CD4-positive, CD25-positive, alpha-beta regulatory T cell (primary cell): ENCODE results near the gene SLC4A5. TPM values are rescaled to one million over a fixed set of nuclear protein-coding genes. Genes with fewer than 3 reads are reported as not detected.

ENCODE experiments used
- ATAC-seq, 2 donors: fragments of 150-1000 bp; cut with Tn5 transposase; one replicate each; pipeline ENCODE4 v1.10.0; 2021; ENCODE audit warnings: low read depth in 2 of 2, moderate number of reproducible peaks in 2 of 2, moderate library complexity in 1 of 2
- DNase-seq, 3 donors: peaks; one replicate each; pipeline versions ENCODE4 v3.0.0 to v3.0.0-alpha.2; 2012 to 2022; ENCODE audit warnings: mixed read lengths in 1 of 3
- H3K27ac ChIP-seq: one replicate; pipeline ENCODE4 v1.7.0; 2013; ENCODE audit warnings: mild to moderate bottlenecking, low read length; ENCODE audit not compliant: insufficient read depth, poor library complexity, severe bottlenecking
- H3K27me3 ChIP-seq: one replicate; pipeline ENCODE4 v1.7.0; 2013; ENCODE audit warnings: low read length; ENCODE audit not compliant: control insufficient read depth, insufficient read depth
- H3K36me3 ChIP-seq: one replicate; pipeline ENCODE4 v1.7.0; 2013; ENCODE audit warnings: mild to moderate bottlenecking, low read length, moderate library complexity; ENCODE audit not compliant: control insufficient read depth, insufficient read depth
- H3K4me1 ChIP-seq: 2 replicates; pipeline ENCODE4 v1.7.0; 2013; ENCODE audit warnings: mild to moderate bottlenecking, low read length; ENCODE audit not compliant: insufficient read depth, control insufficient read depth, poor library complexity, severe bottlenecking
- H3K4me3 ChIP-seq: one replicate; pipeline ENCODE4 v1.7.0; 2013; ENCODE audit warnings: low read depth, mild to moderate bottlenecking, low read length, moderate library complexity
- H3K9me3 ChIP-seq, 2 experiments: 1 replicate in 1 of 2; 2 replicates in 1 of 2; pipeline ENCODE4 v1.7.0; 2013; ENCODE audit warnings: low read length in 2 of 2, mild to moderate bottlenecking in 1 of 2, moderate library complexity in 1 of 2; ENCODE audit not compliant: control insufficient read depth in 2 of 2
- H3K27ac Mint-ChIP-seq, 3 donors: one replicate each; pipeline ENCODE4 v1.8.0; 2020 to 2022; ENCODE audit warnings: mild to moderate bottlenecking in 3 of 3, mixed read lengths in 3 of 3, moderate library complexity in 2 of 3
- H3K27me3 Mint-ChIP-seq: one replicate; pipeline ENCODE4 v1.8.0; 2022; ENCODE audit warnings: mild to moderate bottlenecking, mixed read lengths
- H3K36me3 Mint-ChIP-seq: one replicate; pipeline ENCODE4 v1.8.0; 2020; ENCODE audit warnings: mixed read lengths
- H3K4me1 Mint-ChIP-seq, 4 donors: one replicate each; pipeline ENCODE4 v1.8.0; 2020 to 2022; ENCODE audit warnings: mixed read lengths in 4 of 4, mild to moderate bottlenecking in 1 of 4
- H3K4me3 Mint-ChIP-seq, 4 donors: one replicate each; pipeline ENCODE4 v1.8.0; 2020 to 2022; ENCODE audit warnings: mild to moderate bottlenecking in 4 of 4, mixed read lengths in 4 of 4, moderate library complexity in 3 of 4
- H3K9me3 Mint-ChIP-seq, 7 donors: one replicate each; pipeline ENCODE4 v1.8.0; 2020 to 2022; ENCODE audit warnings: mixed read lengths in 7 of 7, mild to moderate bottlenecking in 3 of 7, moderate library complexity in 2 of 7
- polyA plus RNA-seq, 4 donors: library from polyadenylated mRNA; unstranded; fragments of 300-500 nt; fragmentation: Illumina TruSeq; gene quantifications; one replicate each; pipeline ENCODE4 v1.2.3, GENCODE V29; 2021
- total RNA-seq: library from RNA; stranded (reverse); gene quantifications from one replicate; pipeline ENCODE4 v1.2.3, GENCODE V29; 2022

The SLC4A5 gene
- total and polyA plus RNA-seq, 5 donors from 2014 or later: 0.30 to 12.7 (median 0.85) TPM

DNA sequence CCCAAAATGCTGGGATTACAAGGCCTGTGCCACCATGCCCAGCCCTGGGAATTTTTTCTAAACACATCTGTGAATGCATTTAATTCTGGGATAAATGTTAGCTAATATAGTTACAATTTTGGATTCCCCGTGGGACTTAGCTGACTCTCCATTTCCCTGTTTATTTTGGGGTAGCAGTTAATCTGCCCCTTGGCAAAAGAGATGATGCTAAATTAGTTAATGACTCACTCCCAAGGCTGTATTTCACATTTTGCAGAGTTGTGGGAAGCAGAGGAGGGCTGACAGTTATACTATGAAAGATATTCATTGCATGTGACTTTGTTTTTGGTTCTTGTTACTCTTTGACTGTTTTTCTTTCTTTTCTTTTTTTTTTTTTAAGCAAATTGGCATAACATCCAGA, 141.6 kb downstream of the SLC4A5 start:
- Mint-ChIP-seq H3K27ac (peak overlapping the region in 2 of 3 donors; percentile 39 to 43), H3K27me3 (no peaks in the 10 kb centered on the region), H3K4me1 (peaks cover 43 to 73% (median 60%) of the 10 kb centered on the region in 4 donors), H3K4me3 (peak overlapping the region; percentile 1 to 97 (median 64)), H3K9me3 (no peaks in the 10 kb centered on the region), H3K36me3 (peaks cover 8% of the 10 kb centered on the region)
- Histone ChIP-seq H3K4me1 (peaks cover 42% of the 10 kb centered on the region), H3K36me3 (no peaks in the 10 kb centered on the region), H3K27ac (peak overlapping the region; percentile 14), H3K9me3 (no peaks in the 10 kb centered on the region), H3K4me3 (peak overlapping the region; percentile 1), H3K27me3 (no peaks in the 10 kb centered on the region)
- ATAC-seq: no peak
- DNase-seq: no peak

DNA sequence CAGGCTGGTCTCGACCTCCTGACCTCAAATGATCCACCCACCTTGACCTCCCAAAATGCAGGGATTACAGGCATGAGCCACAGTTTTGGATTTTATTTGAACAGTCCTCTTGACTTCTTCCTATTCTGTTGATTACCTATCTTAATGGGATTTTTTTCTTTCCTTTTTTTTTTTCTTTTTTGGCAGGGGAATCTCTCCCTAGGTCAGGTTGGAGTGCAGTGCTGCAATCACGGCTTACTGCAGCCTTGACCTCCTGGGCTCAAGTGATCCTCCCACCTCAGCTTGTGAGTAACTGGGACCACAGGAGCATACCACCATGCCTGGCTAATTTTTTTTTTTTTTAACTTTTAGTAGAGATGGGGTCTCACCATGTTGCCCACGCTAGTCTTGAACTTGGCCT, 142.0 kb downstream of the SLC4A5 start:
- no peak for ATAC-seq
- Histone ChIP-seq H3K27me3 (no peaks in the 10 kb centered on the region), H3K4me3 (no peak overlapping the region), H3K36me3 (no peaks in the 10 kb centered on the region), H3K4me1 (peaks cover 38% of the 10 kb centered on the region), H3K9me3 (no peaks in the 10 kb centered on the region), H3K27ac (no peak overlapping the region)
- H3K4me3 Mint-ChIP-seq: peak overlapping the region in 3 of 4 donors; percentile 66 to 97 (median 88)
- peaks cover 8% of the 10 kb centered on the region for H3K36me3 Mint-ChIP-seq
- peak overlapping the region in 2 of 3 donors; percentile 39 to 43 for H3K27ac Mint-ChIP-seq
- H3K4me1 Mint-ChIP-seq: peaks cover 41 to 69% (median 56%) of the 10 kb centered on the region in 4 donors
- no peaks in the 10 kb centered on the region for H3K9me3 Mint-ChIP-seq
- no peak for DNase-seq
- no peaks in the 10 kb centered on the region for H3K27me3 Mint-ChIP-seq

DNA sequence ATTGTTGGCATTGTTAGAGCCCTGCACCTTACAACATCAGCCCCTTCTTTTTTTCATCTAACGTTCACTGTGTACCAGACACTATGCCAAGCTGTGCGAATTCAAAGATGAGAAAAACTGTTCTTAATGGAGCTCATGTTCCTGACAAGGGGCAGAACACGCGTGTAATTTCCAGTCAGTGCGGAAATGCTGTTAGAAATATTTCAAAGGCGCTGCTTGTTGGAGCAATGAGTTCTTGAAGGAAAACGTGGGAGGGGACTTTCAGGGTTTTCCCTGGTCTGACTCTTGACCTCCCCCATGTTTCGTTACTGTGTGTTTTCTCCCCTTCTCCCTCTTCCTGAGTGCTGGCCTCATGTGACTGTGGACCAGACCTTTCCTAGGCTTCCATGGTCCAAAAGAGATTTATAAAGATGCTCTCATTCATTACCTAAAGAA, 143.3 kb downstream of the SLC4A5 start:
- peaks cover 1% of the 10 kb centered on the region for H3K27me3 Mint-ChIP-seq
- H3K9me3 Mint-ChIP-seq: no peaks in the 10 kb centered on the region
- Histone ChIP-seq H3K36me3 (no peaks in the 10 kb centered on the region), H3K4me3 (peak overlapping the region; percentile 93), H3K9me3 (no peaks in the 10 kb centered on the region), H3K4me1 (peaks cover 25% of the 10 kb centered on the region), H3K27me3 (no peaks in the 10 kb centered on the region), H3K27ac (peak overlapping the region; percentile 90)
- no peak for ATAC-seq
- peak overlapping the region; percentile 93 to 98 (median 95) for H3K27ac Mint-ChIP-seq
- H3K4me3 Mint-ChIP-seq: peak overlapping the region; percentile 88 to 98 (median 97)
- peaks cover 28 to 56% (median 43%) of the 10 kb centered on the region in 4 donors for H3K4me1 Mint-ChIP-seq
- peaks cover 8% of the 10 kb centered on the region for H3K36me3 Mint-ChIP-seq
- no peak for DNase-seq

DNA sequence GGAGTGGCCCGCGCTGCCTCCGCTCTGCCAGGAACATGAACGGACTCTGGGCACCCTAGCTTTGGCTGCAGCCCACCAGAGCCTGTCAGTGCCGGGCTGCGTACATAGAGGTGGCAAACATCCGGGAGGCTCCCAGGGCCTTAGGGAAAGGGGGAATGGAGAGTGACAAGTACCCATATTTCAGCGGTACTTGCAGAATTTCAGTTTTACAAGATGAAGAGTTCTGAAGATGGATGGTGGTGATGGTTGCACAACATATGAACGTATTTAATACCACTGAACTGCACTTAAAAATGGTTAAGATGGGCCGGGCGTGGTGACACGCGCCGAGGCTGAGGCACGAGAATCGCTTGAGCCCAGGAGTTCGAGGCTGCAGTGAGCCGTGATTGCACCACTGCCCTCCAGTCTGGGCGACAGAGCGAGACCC, 143.9 kb downstream of the SLC4A5 start:
- peaks cover 5% of the 10 kb centered on the region for H3K36me3 Mint-ChIP-seq
- H3K9me3 Mint-ChIP-seq: no peaks in the 10 kb centered on the region
- Histone ChIP-seq H3K4me1 (peaks cover 24% of the 10 kb centered on the region), H3K4me3 (peak overlapping the region; percentile 93), H3K36me3 (no peaks in the 10 kb centered on the region), H3K27ac (peak overlapping the region; percentile 90), H3K27me3 (no peaks in the 10 kb centered on the region), H3K9me3 (no peaks in the 10 kb centered on the region)
- H3K27ac Mint-ChIP-seq: peak overlapping the region; percentile 93 to 98 (median 95)
- peaks cover 7% of the 10 kb centered on the region for H3K27me3 Mint-ChIP-seq
- H3K4me1 Mint-ChIP-seq: peaks cover 28 to 50% (median 39%) of the 10 kb centered on the region in 4 donors
- ATAC-seq (no peak), DNase-seq (no peak)
- peak overlapping the region; percentile 88 to 98 (median 97) for H3K4me3 Mint-ChIP-seq

DNA sequence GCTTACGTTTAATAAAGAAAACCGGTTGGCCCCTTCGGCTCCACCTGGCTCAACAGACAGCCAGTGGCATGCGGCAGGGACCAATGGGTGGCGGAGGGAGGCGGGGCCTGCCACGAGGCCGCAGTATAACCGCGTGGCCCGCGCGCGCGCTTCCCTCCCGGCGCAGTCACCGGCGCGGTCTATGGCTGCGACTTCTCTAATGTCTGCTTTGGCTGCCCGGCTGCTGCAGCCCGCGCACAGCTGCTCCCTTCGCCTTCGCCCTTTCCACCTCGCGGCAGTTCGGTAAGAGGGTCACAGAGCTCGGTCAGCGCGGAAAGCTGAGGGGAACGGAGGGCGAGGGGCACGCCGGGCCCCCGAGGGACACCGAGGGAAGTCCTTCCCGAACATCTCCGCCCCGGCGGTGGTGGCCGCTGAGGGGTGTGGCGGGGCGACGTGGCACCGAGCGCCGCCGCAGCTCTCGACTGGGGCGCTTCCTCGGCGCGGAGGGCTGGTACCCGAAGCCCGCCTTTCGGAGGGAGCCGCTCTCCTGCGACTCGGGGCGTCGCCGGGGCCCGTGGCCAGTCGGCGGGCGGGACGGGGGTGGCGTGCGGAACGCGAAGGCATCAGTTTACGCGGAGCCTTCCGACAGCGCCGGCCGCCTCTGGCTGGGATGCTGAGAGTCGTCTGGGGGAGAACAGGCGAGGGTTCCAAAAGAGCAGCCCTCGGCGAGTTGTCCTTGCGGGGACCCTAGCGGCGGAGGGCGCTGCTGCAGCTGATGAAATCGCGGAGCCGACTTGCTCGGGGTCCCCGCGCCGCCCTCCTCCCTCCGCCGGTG, 144.5 kb downstream of the SLC4A5 start, which contains the start of gene MTHFD2:
Gene MTHFD2 (plus strand): TSS at position 155 of the 814 bp plus-strand sequence. CDS start 27 bp downstream, at position 182.
- DNase-seq: peak; percentile 85 to 97 (median 85)
- peaks cover 26 to 45% (median 38%) of the 10 kb centered on the region in 4 donors for H3K4me1 Mint-ChIP-seq
- peak within 1 kb of the TSS; percentile 93 for H3K4me3 ChIP-seq

DNA sequence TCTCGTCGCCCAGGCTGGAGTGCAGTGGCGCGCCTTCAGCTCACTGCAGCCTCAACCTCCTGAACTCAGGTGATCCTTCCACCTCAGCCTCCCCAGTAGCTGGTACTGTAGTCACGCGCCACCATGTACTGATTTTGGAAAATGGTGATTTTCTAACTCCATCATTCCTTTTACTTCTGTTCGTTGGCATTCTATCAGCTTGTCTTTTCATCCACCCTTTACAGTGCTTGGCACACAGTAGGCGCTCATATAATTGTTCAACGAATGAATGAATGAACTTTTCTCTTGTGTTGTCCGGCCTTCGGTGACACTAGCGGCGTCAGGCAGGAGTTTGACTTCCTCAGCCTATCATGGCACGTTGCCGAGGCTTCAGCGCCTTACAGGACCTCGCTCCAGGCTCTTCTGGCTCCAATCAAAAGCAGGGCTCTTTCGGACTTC, 145.2 kb downstream of the SLC4A5 start:
- no peaks in the 10 kb centered on the region for H3K36me3 ChIP-seq

More for the DNA sequence above, 144.5 kb downstream of the SLC4A5 start, which contains the start of gene MTHFD2:
- H3K36me3 ChIP-seq: no peaks in the 10 kb centered on the region
- peak within 1 kb of the TSS; percentile 90 for H3K27ac ChIP-seq
- peak; percentile 87 to 92 for ATAC-seq
- no peaks in the 10 kb centered on the region for H3K9me3 ChIP-seq
- peaks cover 3% of the 10 kb centered on the region for H3K36me3 Mint-ChIP-seq
- peaks cover 24% of the 10 kb centered on the region for H3K4me1 ChIP-seq
- H3K27me3 ChIP-seq: no peaks in the 10 kb centered on the region
- H3K27ac Mint-ChIP-seq: peak within 1 kb of the TSS; percentile 95 to 99 (median 98)
- H3K9me3 Mint-ChIP-seq: no peaks in the 10 kb centered on the region
- H3K27me3 Mint-ChIP-seq: peaks cover 7% of the 10 kb centered on the region
- peak within 1 kb of the TSS; percentile 88 to 98 (median 97) for H3K4me3 Mint-ChIP-seq

DNA sequence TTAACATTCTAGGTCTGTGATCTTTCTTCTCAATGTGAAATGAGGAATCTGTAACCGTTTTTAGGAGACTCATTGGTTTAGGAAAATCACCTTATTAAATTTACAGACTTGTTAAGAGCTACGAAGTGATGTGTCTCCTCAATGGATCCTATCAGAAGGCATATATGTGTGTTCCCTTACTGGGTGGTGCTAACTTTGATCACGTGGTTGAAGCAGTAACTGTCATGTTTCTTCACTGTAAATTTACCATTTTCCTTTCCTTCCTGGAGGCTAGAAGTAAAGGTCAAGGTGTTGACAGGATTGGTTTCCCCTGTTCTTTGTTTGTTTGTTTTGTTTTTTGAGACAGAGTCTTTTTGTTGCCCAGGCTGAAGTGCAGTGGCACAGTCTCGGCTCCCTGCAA, 146.2 kb downstream of the SLC4A5 start:
- no peaks in the 10 kb centered on the region for H3K27me3 ChIP-seq
- H3K4me1 ChIP-seq: peaks cover 24% of the 10 kb centered on the region
- H3K36me3 Mint-ChIP-seq: no peaks in the 10 kb centered on the region
- ATAC-seq: no peak
- no peak overlapping the region for H3K4me3 ChIP-seq
- no peaks in the 10 kb centered on the region for H3K9me3 ChIP-seq
- no peaks in the 10 kb centered on the region for H3K36me3 ChIP-seq
- no peak overlapping the region for H3K27ac Mint-ChIP-seq
- no peak for DNase-seq
- no peak overlapping the region for H3K27ac ChIP-seq
- H3K9me3 Mint-ChIP-seq: no peaks in the 10 kb centered on the region
- peak overlapping the region in 3 of 4 donors; percentile 16 to 61 (median 53) for H3K4me3 Mint-ChIP-seq
- H3K4me1 Mint-ChIP-seq: peaks cover 22 to 39% (median 31%) of the 10 kb centered on the region in 4 donors
- H3K27me3 Mint-ChIP-seq: peaks cover 16% of the 10 kb centered on the region

More for the DNA sequence above, 145.2 kb downstream of the SLC4A5 start:
- peak overlapping the region; percentile 95 to 99 (median 98) for H3K27ac Mint-ChIP-seq
- Histone ChIP-seq H3K27me3 (no peaks in the 10 kb centered on the region), H3K4me1 (peaks cover 24% of the 10 kb centered on the region), H3K27ac (peak overlapping the region; percentile 90), H3K9me3 (no peaks in the 10 kb centered on the region), H3K4me3 (peak overlapping the region; percentile 72)
- peaks cover 11% of the 10 kb centered on the region for H3K27me3 Mint-ChIP-seq
- ATAC-seq: no peak
- peaks cover 22 to 45% (median 34%) of the 10 kb centered on the region in 4 donors for H3K4me1 Mint-ChIP-seq
- no peak for DNase-seq
- H3K36me3 Mint-ChIP-seq: no peaks in the 10 kb centered on the region
- H3K9me3 Mint-ChIP-seq: no peaks in the 10 kb centered on the region
- peak overlapping the region; percentile 88 to 98 (median 95) for H3K4me3 Mint-ChIP-seq
